Globus pallidus (tissue), 1 donor: Measurements from ENCODE around the gene SLC24A3.

Experiments
- DNase-seq: peaks from one replicate; pipeline ENCODE4 v3.0.0-alpha.2; 2015; ENCODE audit warnings: low spot score

The SLC24A3 gene

GRCh38 chr20:19714579-19714840 lies 502.1 kb downstream of the SLC24A3 start:
- DNase-seq: no peak

- no peak for DNase-seq
These were observed 503.5 kb downstream of the SLC24A3 start for GRCh38 chr20:19715986-19716385.

GRCh38 chr20:19718880-19719279 lies 506.4 kb downstream of the SLC24A3 start:
- no peak for DNase-seq

- no peak for DNase-seq
These were observed 508.5 kb downstream of the SLC24A3 start for GRCh38 chr20:19720991-19721390.

- DNase-seq: no peak
These were observed 510.6 kb downstream of the SLC24A3 start for GRCh38 chr20:19723051-19723450.

GRCh38 chr20:19723813-19724430 lies 511.5 kb downstream of the SLC24A3 start:
- no peak for DNase-seq

GRCh38 chr20:19725373-19725772 lies 512.9 kb downstream of the SLC24A3 start:
- DNase-seq: no peak

- no peak for DNase-seq
These were observed 513.5 kb downstream of the SLC24A3 start for GRCh38 chr20:19725814-19726525.

- no peak for DNase-seq
These were observed 514.9 kb downstream of the SLC24A3 start for GRCh38 chr20:19727251-19727847.

- no peak for DNase-seq
These were observed 517.2 kb downstream of the SLC24A3 start for GRCh38 chr20:19729672-19730071.

GRCh38 chr20:19730706-19731105 lies 518.3 kb downstream of the SLC24A3 start:
- DNase-seq: no peak

GRCh38 chr20:19734811-19735210 lies 522.4 kb downstream of the SLC24A3 start:
- DNase-seq: no peak

GRCh38 chr20:19735446-19735845 lies 523.0 kb downstream of the SLC24A3 start:
- no peak for DNase-seq

- no peak for DNase-seq
These were observed 524.6 kb downstream of the SLC24A3 start for GRCh38 chr20:19737025-19737424.

- no peak for DNase-seq
These were observed 526.5 kb downstream of the SLC24A3 start for GRCh38 chr20:19738951-19739350.

- no peak for DNase-seq
These were observed 526.9 kb downstream of the SLC24A3 start for GRCh38 chr20:19739351-19739750.

- DNase-seq: no peak
These were observed 528.1 kb downstream of the SLC24A3 start for GRCh38 chr20:19740512-19740911.

- no peak for DNase-seq
These were observed 529.5 kb downstream of the SLC24A3 start for GRCh38 chr20:19741924-19742323.

GRCh38 chr20:19742974-19743639 lies 530.7 kb downstream of the SLC24A3 start:
- DNase-seq: no peak

GRCh38 chr20:19743640-19743995 lies 531.2 kb downstream of the SLC24A3 start:
- DNase-seq: no peak

GRCh38 chr20:19745106-19745505 lies 532.7 kb downstream of the SLC24A3 start:
- no peak for DNase-seq

- no peak for DNase-seq
These were observed 533.1 kb downstream of the SLC24A3 start for GRCh38 chr20:19745584-19745983.

- DNase-seq: no peak
These were observed 534.0 kb downstream of the SLC24A3 start for GRCh38 chr20:19746396-19746795.
